IMR-90 (cell line): Measurements from ENCODE around the gene PRR18.

ENCODE experiments used
- BHLHE40 ChIP-seq: fragments of 150-350 bp; IDR thresholded peaks from 2 replicates; pipeline ENCODE4 v1.6.1; 2016; ENCODE audit warnings: mild to moderate bottlenecking, low read depth, low read length
- CHD1 ChIP-seq: IDR thresholded peaks from 2 replicates; pipeline ENCODE4 v1.6.1; 2012; ENCODE audit warnings: low read depth, low read length, improper control_type of control experiment
- FOS ChIP-seq: fragments of 150-350 bp; IDR thresholded peaks from 2 replicates; pipeline ENCODE4 v1.6.1; 2016; ENCODE audit warnings: low read depth, low read length
- MAFK ChIP-seq: IDR thresholded peaks from 2 replicates; pipeline ENCODE4 v1.6.1; 2012; ENCODE audit warnings: low read depth, low read length, improper control_type of control experiment
- MXI1 ChIP-seq: IDR thresholded peaks from 2 replicates; pipeline ENCODE4 v1.6.1; 2012; ENCODE audit warnings: low read depth, mild to moderate bottlenecking, low read length, moderate library complexity, borderline replicate concordance
- POLR2A ChIP-seq: IDR thresholded peaks from 2 replicates; pipeline ENCODE4 v1.6.1; 2012; ENCODE audit warnings: mild to moderate bottlenecking, low read depth, low read length
- RAD21 ChIP-seq: IDR thresholded peaks from 2 replicates; pipeline ENCODE4 v1.6.1; 2012; ENCODE audit warnings: low read length, improper control_type of control experiment
- RCOR1 ChIP-seq: IDR thresholded peaks from 2 replicates; pipeline ENCODE4 v1.6.1; 2012; ENCODE audit warnings: mild to moderate bottlenecking, low read length, improper control_type of control experiment; ENCODE audit not compliant: insufficient replicate concordance
- SMC3 ChIP-seq: fragments of 150-350 bp; IDR thresholded peaks from 2 replicates; pipeline ENCODE4 v1.6.1; 2016; ENCODE audit warnings: low read depth, mild to moderate bottlenecking, antibody characterized with exemption, low read length, moderate library complexity
- TF ChIP-seq, protein P1 (sequence below): conservative IDR thresholded peaks from 2 replicates; pipeline ENCODE4 v1.5.1; 2012; ENCODE audit warnings: mild to moderate bottlenecking, low read depth, low read length, improper control_type of control experiment
- TF ChIP-seq, protein P2 (sequence below): fragments of 150-350 bp; IDR thresholded peaks from 2 replicates; pipeline ENCODE4 v1.6.1; 2017; ENCODE audit warnings: mild to moderate bottlenecking, antibody characterized with exemption, low read length, low read depth
- TF ChIP-seq, protein P3 (sequence below): fragments of 150-350 bp; IDR thresholded peaks from 2 replicates; pipeline ENCODE4 v1.6.1; 2016; ENCODE audit warnings: low read depth, mild to moderate bottlenecking, low read length, moderate library complexity, borderline replicate concordance

DNA sequence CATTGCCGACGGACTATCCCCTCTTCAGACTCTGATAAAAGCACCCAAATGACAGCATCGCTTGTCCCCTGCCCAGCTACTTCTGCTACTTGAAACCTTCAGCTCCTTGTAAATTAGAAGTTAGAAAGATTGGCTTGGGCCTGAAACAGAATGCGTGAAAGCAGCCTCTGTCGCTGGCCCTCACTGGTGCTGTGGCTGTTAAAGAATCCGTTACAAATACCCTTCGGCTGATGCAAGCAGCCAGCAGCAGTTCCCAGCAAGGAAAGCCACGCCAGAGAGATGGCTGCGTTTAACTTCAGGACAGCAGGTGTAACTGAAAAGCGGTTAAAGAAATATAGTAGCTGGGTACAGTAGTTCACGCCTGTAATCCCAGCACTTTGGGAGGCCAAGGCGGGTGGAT, 2.4 kb upstream of the PRR18 start:
- no peak for TF ChIP-seq RCOR1
- TF ChIP-seq SMC3: no peak
- no peak for TF ChIP-seq POLR2A
- TF ChIP-seq BHLHE40: no peak
- TF ChIP-seq, protein P1, sequence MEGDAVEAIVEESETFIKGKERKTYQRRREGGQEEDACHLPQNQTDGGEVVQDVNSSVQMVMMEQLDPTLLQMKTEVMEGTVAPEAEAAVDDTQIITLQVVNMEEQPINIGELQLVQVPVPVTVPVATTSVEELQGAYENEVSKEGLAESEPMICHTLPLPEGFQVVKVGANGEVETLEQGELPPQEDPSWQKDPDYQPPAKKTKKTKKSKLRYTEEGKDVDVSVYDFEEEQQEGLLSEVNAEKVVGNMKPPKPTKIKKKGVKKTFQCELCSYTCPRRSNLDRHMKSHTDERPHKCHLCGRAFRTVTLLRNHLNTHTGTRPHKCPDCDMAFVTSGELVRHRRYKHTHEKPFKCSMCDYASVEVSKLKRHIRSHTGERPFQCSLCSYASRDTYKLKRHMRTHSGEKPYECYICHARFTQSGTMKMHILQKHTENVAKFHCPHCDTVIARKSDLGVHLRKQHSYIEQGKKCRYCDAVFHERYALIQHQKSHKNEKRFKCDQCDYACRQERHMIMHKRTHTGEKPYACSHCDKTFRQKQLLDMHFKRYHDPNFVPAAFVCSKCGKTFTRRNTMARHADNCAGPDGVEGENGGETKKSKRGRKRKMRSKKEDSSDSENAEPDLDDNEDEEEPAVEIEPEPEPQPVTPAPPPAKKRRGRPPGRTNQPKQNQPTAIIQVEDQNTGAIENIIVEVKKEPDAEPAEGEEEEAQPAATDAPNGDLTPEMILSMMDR: no peak
- TF ChIP-seq RAD21: no peak
- TF ChIP-seq CHD1: no peak
- TF ChIP-seq, protein P2, sequence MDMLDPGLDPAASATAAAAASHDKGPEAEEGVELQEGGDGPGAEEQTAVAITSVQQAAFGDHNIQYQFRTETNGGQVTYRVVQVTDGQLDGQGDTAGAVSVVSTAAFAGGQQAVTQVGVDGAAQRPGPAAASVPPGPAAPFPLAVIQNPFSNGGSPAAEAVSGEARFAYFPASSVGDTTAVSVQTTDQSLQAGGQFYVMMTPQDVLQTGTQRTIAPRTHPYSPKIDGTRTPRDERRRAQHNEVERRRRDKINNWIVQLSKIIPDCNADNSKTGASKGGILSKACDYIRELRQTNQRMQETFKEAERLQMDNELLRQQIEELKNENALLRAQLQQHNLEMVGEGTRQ: no peak
- TF ChIP-seq, protein P3, sequence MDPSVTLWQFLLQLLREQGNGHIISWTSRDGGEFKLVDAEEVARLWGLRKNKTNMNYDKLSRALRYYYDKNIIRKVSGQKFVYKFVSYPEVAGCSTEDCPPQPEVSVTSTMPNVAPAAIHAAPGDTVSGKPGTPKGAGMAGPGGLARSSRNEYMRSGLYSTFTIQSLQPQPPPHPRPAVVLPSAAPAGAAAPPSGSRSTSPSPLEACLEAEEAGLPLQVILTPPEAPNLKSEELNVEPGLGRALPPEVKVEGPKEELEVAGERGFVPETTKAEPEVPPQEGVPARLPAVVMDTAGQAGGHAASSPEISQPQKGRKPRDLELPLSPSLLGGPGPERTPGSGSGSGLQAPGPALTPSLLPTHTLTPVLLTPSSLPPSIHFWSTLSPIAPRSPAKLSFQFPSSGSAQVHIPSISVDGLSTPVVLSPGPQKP: no peak
- TF ChIP-seq FOS: no peak
- TF ChIP-seq MAFK: no peak
- TF ChIP-seq MXI1: no peak
